ENCODE measurements around the gene TBC1D17. TPM values are rescaled to one million over a fixed set of nuclear protein-coding genes. Genes with fewer than 3 reads are reported as not detected.

Gene TBC1D17
- total and polyA plus RNA-seq, 7 experiments from 2014 or later: 11.6 to 106 (median 50.7) TPM

GRCh38 chr19:49846408-49846807, 31.1 kb upstream of the TBC1D17 start:
- Mint-ChIP-seq H3K9me3 (peaks cover 0 to 10% (median 2%) of the 10 kb centered on the region in 11 donors), H3K4me1 (peaks cover 8 to 23% (median 17%) of the 10 kb centered on the region in 7 donors), H3K27me3 (peaks cover 0 to 3% (median 0%) of the 10 kb centered on the region in 5 donors), H3K4me3 (no peak overlapping the region), H3K36me3 (peaks cover 0 to 5% (median 4%) of the 10 kb centered on the region in 5 donors), H3K27ac (no peak overlapping the region)
- DNase-seq (no peak), ATAC-seq (no peak)
- Histone ChIP-seq H3K27ac (ENCODE audit: low read depth, low read length) (no peak overlapping the region), H3K4me1 (ENCODE audit: control insufficient read depth in 2 of 2, insufficient read depth in 2 of 2, low read length in 2 of 2) (peaks cover 0 to 14% of the 10 kb centered on the region in 2 donors), H3K9me3 (ENCODE audit: control insufficient read depth in 2 of 3, low read length in 3 of 3) (no peaks in the 10 kb centered on the region), H3K36me3 (ENCODE audit: control insufficient read depth in 2 of 3, insufficient read depth in 3 of 3, low read length in 3 of 3) (peaks cover 0 to 4% (median 0%) of the 10 kb centered on the region in 3 experiments), H3K4me3 (ENCODE audit: low read length) (no peak overlapping the region), H3K27me3 (ENCODE audit: control insufficient read depth in 2 of 2, insufficient read depth in 2 of 2, low read length in 2 of 2) (no peaks in the 10 kb centered on the region)
- ChIA-PET POLR2A (interaction anchor here (0.6 kb wide), 1 partner anchor 52 kb away, joined by 3 read pairs; no protein-coding TSS in a partner anchor), CTCF (no interaction called here)
- intact Hi-C loops (cut with micrococcal nuclease): no loop called here

DNA sequence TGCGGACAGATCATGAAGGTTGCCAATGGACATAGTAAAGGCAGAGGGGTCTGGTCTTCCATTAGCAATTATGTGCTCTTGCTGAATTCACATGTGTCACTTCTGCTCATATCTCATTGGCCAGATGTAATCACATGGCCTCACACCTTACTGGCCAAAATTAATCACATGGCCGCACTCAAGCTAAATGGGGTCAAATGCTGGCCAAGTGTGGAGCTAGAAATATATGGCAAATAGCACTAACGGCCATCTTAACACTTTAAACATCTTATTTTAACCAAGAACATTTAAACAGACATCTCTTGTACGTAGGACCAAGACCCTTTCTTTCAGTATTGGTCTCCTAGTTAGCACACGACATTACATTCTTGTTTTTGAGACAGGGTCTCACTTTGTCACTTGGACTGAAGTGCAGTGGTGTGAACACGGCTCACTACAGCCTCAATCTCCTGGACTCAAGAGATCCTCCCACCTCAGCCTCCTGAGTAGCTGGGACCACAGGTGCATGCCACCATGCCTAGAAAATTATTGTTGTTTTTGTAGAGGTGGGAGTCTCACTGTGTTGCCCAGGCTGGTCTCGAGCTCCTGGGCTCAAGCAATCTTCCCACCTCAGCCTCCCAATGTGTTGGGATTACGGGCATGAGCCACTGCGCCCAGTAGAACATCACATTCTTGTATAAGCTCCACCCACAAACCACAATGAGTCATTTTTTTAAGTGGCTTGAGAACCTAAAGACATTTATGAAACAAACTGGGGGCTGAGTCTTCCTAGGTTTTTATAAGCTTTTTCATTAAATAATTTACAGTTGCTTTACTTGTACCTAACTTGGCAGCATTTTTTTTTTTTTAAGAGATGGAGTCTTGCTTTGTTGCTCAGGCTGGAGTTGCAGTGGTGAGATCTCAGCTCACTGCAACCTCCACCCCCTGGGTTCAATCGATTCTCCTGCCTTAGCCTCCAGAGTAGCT, 29.5 kb upstream of the TBC1D17 start:
- Histone ChIP-seq H3K4me3 (ENCODE audit: low read length) (no peak overlapping the region), H3K9me3 (ENCODE audit: control insufficient read depth in 2 of 3, low read length in 3 of 3) (no peaks in the 10 kb centered on the region), H3K4me1 (ENCODE audit: control insufficient read depth in 2 of 2, insufficient read depth in 2 of 2, low read length in 2 of 2) (peaks cover 7 to 25% of the 10 kb centered on the region in 2 donors), H3K27me3 (ENCODE audit: control insufficient read depth in 2 of 2, insufficient read depth in 2 of 2, low read length in 2 of 2) (no peaks in the 10 kb centered on the region), H3K27ac (ENCODE audit: low read depth, low read length) (no peak overlapping the region), H3K36me3 (ENCODE audit: control insufficient read depth in 2 of 3, insufficient read depth in 3 of 3, low read length in 3 of 3) (peaks cover 0 to 4% (median 0%) of the 10 kb centered on the region in 3 experiments)
- Mint-ChIP-seq H3K4me3 (peak overlapping the region in 1 of 10 donors; percentile 41), H3K27me3 (peaks cover 0 to 13% (median 0%) of the 10 kb centered on the region in 5 donors), H3K36me3 (peaks cover 0 to 8% (median 4%) of the 10 kb centered on the region in 5 donors), H3K9me3 (peaks cover 0 to 10% (median 2%) of the 10 kb centered on the region in 11 donors), H3K27ac (peak overlapping the region in 3 of 9 donors; percentile 28 to 76 (median 65)), H3K4me1 (peaks cover 17 to 35% (median 28%) of the 10 kb centered on the region in 7 donors)
- ATAC-seq (no peak), DNase-seq (no peak)
- CTCF ChIA-PET: interaction anchor here (0.6 kb wide), 1 partner anchor 877 kb away, joined by 3 read pairs; no protein-coding TSS in a partner anchor
- intact Hi-C loops (cut with micrococcal nuclease): no loop called here
- POLR2A ChIA-PET: interaction anchor here (0.6 to 4.5 kb wide), 5 partner anchors 22 to 130 kb away, joined by 3 to 39 read pairs (median 3); partner anchors contain the start of genes AP2A1 and FUZ

- Mint-ChIP-seq H3K36me3 (peaks cover 0 to 8% (median 4%) of the 10 kb centered on the region in 5 donors), H3K4me3 (peak overlapping the region; percentile 5 to 83 (median 68)), H3K9me3 (peaks cover 0 to 10% (median 2%) of the 10 kb centered on the region in 11 donors), H3K4me1 (peaks cover 22 to 37% (median 33%) of the 10 kb centered on the region in 7 donors), H3K27ac (peak overlapping the region in 5 of 9 donors; percentile 0 to 93 (median 75)), H3K27me3 (peaks cover 0 to 13% (median 0%) of the 10 kb centered on the region in 5 donors)
- Histone ChIP-seq H3K27me3 (ENCODE audit: control insufficient read depth in 2 of 2, insufficient read depth in 2 of 2, low read length in 2 of 2) (no peaks in the 10 kb centered on the region), H3K4me3 (ENCODE audit: low read length) (no peak overlapping the region), H3K36me3 (ENCODE audit: control insufficient read depth in 2 of 3, insufficient read depth in 3 of 3, low read length in 3 of 3) (peaks cover 0 to 4% (median 0%) of the 10 kb centered on the region in 3 experiments), H3K9me3 (ENCODE audit: control insufficient read depth in 2 of 3, low read length in 3 of 3) (no peaks in the 10 kb centered on the region), H3K27ac (ENCODE audit: low read depth, low read length) (no peak overlapping the region), H3K4me1 (ENCODE audit: control insufficient read depth in 2 of 2, insufficient read depth in 2 of 2, low read length in 2 of 2) (peaks cover 7 to 25% of the 10 kb centered on the region in 2 donors)
- ATAC-seq (no peak), DNase-seq (no peak)
- CTCF ChIA-PET: no interaction called here
- intact Hi-C loops (cut with micrococcal nuclease): no loop called here
- POLR2A ChIA-PET: interaction anchor here (0.7 to 4.5 kb wide), 3 partner anchors 34 to 131 kb away, joined by 3 to 39 read pairs (median 9); partner anchors contain the start of gene FUZ
Measured at GRCh38 chr19:49848938-49849337, 28.6 kb upstream of the TBC1D17 start.

DNA sequence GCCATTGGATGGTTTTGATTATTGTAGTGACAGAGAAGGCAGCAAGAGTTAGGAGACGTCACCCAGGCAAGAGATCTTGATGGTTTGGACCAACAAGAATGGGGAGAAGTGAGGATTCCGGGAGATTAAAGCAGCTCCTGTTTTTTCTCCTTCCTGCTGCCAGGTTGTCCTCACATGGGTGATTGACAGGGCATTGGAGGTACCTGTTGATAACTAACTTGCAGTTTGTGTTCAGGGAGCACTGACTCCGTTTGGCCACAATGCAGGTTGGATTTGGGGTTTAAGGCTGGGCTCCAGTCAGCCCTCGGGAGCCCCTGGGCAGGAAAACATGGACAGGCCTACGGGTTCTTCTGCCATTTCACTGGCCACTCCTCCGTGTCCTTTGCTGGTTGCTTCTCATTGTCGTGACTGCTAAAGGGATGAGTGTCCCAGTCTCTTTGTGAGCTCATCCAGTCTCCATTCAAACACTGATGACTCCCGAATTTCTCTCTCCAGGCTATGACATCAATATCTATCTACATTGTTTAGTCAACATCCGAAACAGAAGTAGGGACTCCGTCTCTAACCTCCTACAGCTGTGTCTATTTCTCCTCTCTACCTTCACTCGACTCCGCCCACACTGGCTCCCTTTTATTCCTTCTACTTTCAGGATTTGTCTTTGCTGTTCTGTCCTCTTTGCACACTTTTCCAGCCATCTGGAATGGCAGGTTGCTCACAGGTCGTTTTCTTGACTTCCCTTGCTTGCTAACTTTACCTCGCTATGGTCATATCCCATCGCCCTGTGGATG, 27.9 kb upstream of the TBC1D17 start:
- no peak overlapping the region for H3K27ac ChIP-seq (ENCODE audit: low read depth, low read length)
- H3K36me3 Mint-ChIP-seq: peaks cover 0 to 8% (median 4%) of the 10 kb centered on the region in 5 donors
- peak overlapping the region; percentile 78 to 96 (median 92) for H3K4me3 Mint-ChIP-seq

DNA sequence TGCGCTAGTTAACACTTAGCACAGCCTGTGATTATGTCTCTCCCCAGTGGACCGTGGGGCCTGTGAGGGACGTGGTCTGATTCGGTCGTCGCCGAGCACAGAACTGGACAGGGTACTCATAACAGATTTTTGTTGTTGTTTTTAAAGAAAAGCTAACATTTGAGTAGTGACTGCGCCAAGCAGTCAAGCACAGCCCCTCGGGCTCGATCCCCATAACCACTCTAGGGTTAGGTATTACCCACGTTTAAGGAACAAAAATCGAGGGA, 27.3 kb upstream of the TBC1D17 start:
- Histone ChIP-seq H3K27ac (ENCODE audit: low read depth, low read length) (peak overlapping the region; percentile 99), H3K4me1 (ENCODE audit: control insufficient read depth in 2 of 2, insufficient read depth in 2 of 2, low read length in 2 of 2) (peaks cover 7 to 25% of the 10 kb centered on the region in 2 donors), H3K36me3 (ENCODE audit: control insufficient read depth in 2 of 3, insufficient read depth in 3 of 3, low read length in 3 of 3) (peaks cover 0 to 14% (median 0%) of the 10 kb centered on the region in 3 experiments), H3K27me3 (ENCODE audit: control insufficient read depth in 2 of 2, insufficient read depth in 2 of 2, low read length in 2 of 2) (no peaks in the 10 kb centered on the region), H3K9me3 (ENCODE audit: control insufficient read depth in 2 of 3, low read length in 3 of 3) (no peaks in the 10 kb centered on the region), H3K4me3 (ENCODE audit: low read length) (peak overlapping the region; percentile 89)
- ChIA-PET POLR2A (interaction anchor here (0.8 to 4.5 kb wide), 17 partner anchors 9 to 857 kb away, joined by 3 to 39 read pairs (median 5); partner anchors contain the start of genes AKT1S1, FUZ, GYS1 and MED25), CTCF (interaction anchor here (0.8 kb wide), 1 partner anchor 27 kb away, joined by 3 read pairs; the partner anchor contains the start of gene AKT1S1)
- peak overlapping the region; percentile 78 to 96 (median 92) for H3K4me3 Mint-ChIP-seq
- DNase-seq (no peak), ATAC-seq (no peak)
- peaks cover 0 to 10% (median 2%) of the 10 kb centered on the region in 11 donors for H3K9me3 Mint-ChIP-seq
- peaks cover 0 to 8% (median 4%) of the 10 kb centered on the region in 5 donors for H3K36me3 Mint-ChIP-seq
- peaks cover 22 to 37% (median 33%) of the 10 kb centered on the region in 7 donors for H3K4me1 Mint-ChIP-seq
- H3K27me3 Mint-ChIP-seq: peaks cover 0 to 12% (median 0%) of the 10 kb centered on the region in 5 donors
- H3K27ac Mint-ChIP-seq: peak overlapping the region; percentile 79 to 98 (median 95)
- intact Hi-C loops (cut with micrococcal nuclease): loop anchor here (1.0 to 2.0 kb wide), 10 partner anchors 17 to 269 kb away; partner anchors contain the start of genes AKT1S1 (in 2 of the 2), ATF5 (in 2 of the 2), FUZ (in 2 of the 2) and MED25 (in 2 of the 2)

More for the DNA sequence above, 27.9 kb upstream of the TBC1D17 start:
- DNase-seq (no peak), ATAC-seq (no peak)
- peak overlapping the region; percentile 89 for H3K4me3 ChIP-seq (ENCODE audit: low read length)
- no peaks in the 10 kb centered on the region for H3K27me3 ChIP-seq (ENCODE audit: control insufficient read depth in 2 of 2, insufficient read depth in 2 of 2, low read length in 2 of 2)
- intact Hi-C loops (cut with micrococcal nuclease): loop anchor here (1.0 to 2.0 kb wide), 10 partner anchors 18 to 269 kb away; partner anchors contain the start of genes AKT1S1 (in 2 of the 2), ATF5 (in 2 of the 2), FUZ (in 2 of the 2) and MED25 (in 2 of the 2)
- Mint-ChIP-seq H3K9me3 (peaks cover 0 to 10% (median 2%) of the 10 kb centered on the region in 11 donors), H3K27me3 (peaks cover 0 to 13% (median 0%) of the 10 kb centered on the region in 5 donors), H3K4me1 (peaks cover 22 to 37% (median 33%) of the 10 kb centered on the region in 7 donors), H3K27ac (peak overlapping the region; percentile 59 to 98 (median 95))
- ChIA-PET CTCF (no interaction called here), POLR2A (interaction anchor here (0.8 to 4.5 kb wide), 10 partner anchors 15 to 256 kb away, joined by 3 to 39 read pairs (median 6); partner anchors contain the start of genes AKT1S1, FUZ, MED25 and TBC1D17)
- peaks cover 0 to 9% (median 0%) of the 10 kb centered on the region in 3 experiments for H3K36me3 ChIP-seq (ENCODE audit: control insufficient read depth in 2 of 3, insufficient read depth in 3 of 3, low read length in 3 of 3)
- peaks cover 7 to 25% of the 10 kb centered on the region in 2 donors for H3K4me1 ChIP-seq (ENCODE audit: control insufficient read depth in 2 of 2, insufficient read depth in 2 of 2, low read length in 2 of 2)
- no peaks in the 10 kb centered on the region for H3K9me3 ChIP-seq (ENCODE audit: control insufficient read depth in 2 of 3, low read length in 3 of 3)
